SK-N-SH treated with all-trans-retinoic acid at 6 μM for 48 hours (cell line): ENCODE measurements around the gene CYP2A6.
"Not testable (repeated sequence)": the region's sequence is repeated elsewhere in the genome, so short reads cannot be mapped to it uniquely, and the experiment has no call there.

Experiments used
- ATAC-seq: fragments of 200-7000 bp; cut with Tn5 transposase; 3 replicates; pipeline ENCODE4 v1.9.1; 2020; ENCODE audit warnings: mild to moderate bottlenecking, moderate library complexity
- BACH2 ChIP-seq: fragments of 250-450 bp; sonication (Bioruptor Pico); IDR thresholded peaks from 2 replicates; pipeline ENCODE4 v1.9.0; 2021; ENCODE audit warnings: mild to moderate bottlenecking, borderline replicate concordance
- GLIS3 ChIP-seq: fragments of 250-450 bp; sonication (Bioruptor Pico); IDR thresholded peaks from 2 replicates; pipeline ENCODE4 v1.5.0; 2020; ENCODE audit warnings: mild to moderate bottlenecking, moderate library complexity
- OSR1 ChIP-seq: fragments of 250-450 bp; sonication (Bioruptor Pico); IDR thresholded peaks from 2 replicates; pipeline ENCODE4 v1.8.0; 2022; ENCODE audit warnings: moderate library complexity, mild to moderate bottlenecking, inconsistent platforms
- PPARA ChIP-seq: fragments of 250-450 bp; sonication (Bioruptor Pico); IDR thresholded peaks from 2 replicates; pipeline ENCODE4 v1.5.0; 2020; ENCODE audit warnings: mild to moderate bottlenecking, borderline replicate concordance
- RARB ChIP-seq: fragments of 250-450 bp; sonication (Bioruptor Pico); IDR thresholded peaks from 2 replicates; pipeline ENCODE4 v1.8.0; 2021; ENCODE audit warnings: mild to moderate bottlenecking, moderate library complexity
- TCF4 ChIP-seq: fragments of 250-450 bp; sonication (Bioruptor Pico); IDR thresholded peaks from 2 replicates; pipeline ENCODE4 v1.8.0; 2021; ENCODE audit warnings: mild to moderate bottlenecking, moderate library complexity, borderline replicate concordance
- TOX ChIP-seq: fragments of 250-450 bp; sonication (Bioruptor Pico); IDR thresholded peaks from 2 replicates; pipeline ENCODE4 v1.8.0; 2021; ENCODE audit warnings: mild to moderate bottlenecking, moderate library complexity, borderline replicate concordance
- ZFP3 ChIP-seq: fragments of 250-450 bp; sonication (Bioruptor Pico); IDR thresholded peaks from 2 replicates; pipeline ENCODE4 v1.5.0; 2020; ENCODE audit warnings: mild to moderate bottlenecking, moderate library complexity
- ZFP30 ChIP-seq: fragments of 450-650 bp; formaldehyde crosslinking; IDR thresholded peaks from 2 replicates; pipeline ENCODE4 v1.5.0; 2022; ENCODE audit warnings: mild to moderate bottlenecking, moderate library complexity
- ZNF565 ChIP-seq: fragments of 450-650 bp; formaldehyde crosslinking; conservative IDR thresholded peaks from 2 replicates; pipeline ENCODE4 v1.5.0; 2020; ENCODE audit warnings: low read depth, mild to moderate bottlenecking, moderate library complexity
- ZNF8 ChIP-seq: fragments of 450-650 bp; formaldehyde crosslinking; IDR thresholded peaks from 2 replicates; pipeline ENCODE4 v1.5.0; 2020; ENCODE audit warnings: mild to moderate bottlenecking, moderate library complexity
- TF ChIP-seq, protein P1 (sequence below): fragments of 250-450 bp; sonication (Bioruptor Pico); IDR thresholded peaks from 2 replicates; pipeline ENCODE4 v1.5.1; 2021; ENCODE audit warnings: mild to moderate bottlenecking, moderate library complexity
- TF ChIP-seq, protein P2 (sequence below): fragments of 250-450 bp; sonication (Bioruptor Pico); IDR thresholded peaks from 2 replicates; pipeline ENCODE4 v1.8.0; 2021; ENCODE audit warnings: low read depth, mild to moderate bottlenecking, moderate library complexity, borderline replicate concordance
- TF ChIP-seq, protein P3 (sequence below): fragments of 250-450 bp; sonication (Bioruptor Pico); IDR thresholded peaks from 2 replicates; pipeline ENCODE4 v1.8.0; 2020; ENCODE audit warnings: mild to moderate bottlenecking, moderate library complexity, borderline replicate concordance
- TF ChIP-seq, protein P4 (sequence below): fragments of 250-450 bp; sonication (Bioruptor Pico); IDR thresholded peaks from 2 replicates; pipeline ENCODE4 v1.5.1; 2020; ENCODE audit warnings: low read depth, mild to moderate bottlenecking, moderate library complexity

The CYP2A6 gene

DNA sequence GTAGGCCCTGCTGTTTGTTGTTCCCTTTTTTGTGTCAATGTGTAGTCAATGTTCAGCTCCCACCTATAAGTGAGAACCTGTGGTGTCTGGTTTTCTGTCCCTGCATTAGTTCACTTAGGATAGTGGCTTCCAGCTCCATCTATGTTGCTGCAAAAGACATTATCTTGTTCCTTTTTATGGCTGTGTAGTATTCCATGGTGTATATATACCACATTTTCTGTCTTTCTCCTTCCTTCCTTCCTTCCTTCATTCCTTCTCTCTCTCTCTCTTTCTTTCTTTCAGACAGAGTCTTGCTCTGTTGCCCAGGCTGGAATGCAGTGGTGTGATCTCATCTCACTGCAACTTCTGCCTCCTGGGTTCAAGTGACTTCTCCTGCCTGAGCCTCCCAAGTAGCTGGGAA is 21.0 kb downstream of the CYP2A6 start (continued):
- TF ChIP-seq, protein P1, sequence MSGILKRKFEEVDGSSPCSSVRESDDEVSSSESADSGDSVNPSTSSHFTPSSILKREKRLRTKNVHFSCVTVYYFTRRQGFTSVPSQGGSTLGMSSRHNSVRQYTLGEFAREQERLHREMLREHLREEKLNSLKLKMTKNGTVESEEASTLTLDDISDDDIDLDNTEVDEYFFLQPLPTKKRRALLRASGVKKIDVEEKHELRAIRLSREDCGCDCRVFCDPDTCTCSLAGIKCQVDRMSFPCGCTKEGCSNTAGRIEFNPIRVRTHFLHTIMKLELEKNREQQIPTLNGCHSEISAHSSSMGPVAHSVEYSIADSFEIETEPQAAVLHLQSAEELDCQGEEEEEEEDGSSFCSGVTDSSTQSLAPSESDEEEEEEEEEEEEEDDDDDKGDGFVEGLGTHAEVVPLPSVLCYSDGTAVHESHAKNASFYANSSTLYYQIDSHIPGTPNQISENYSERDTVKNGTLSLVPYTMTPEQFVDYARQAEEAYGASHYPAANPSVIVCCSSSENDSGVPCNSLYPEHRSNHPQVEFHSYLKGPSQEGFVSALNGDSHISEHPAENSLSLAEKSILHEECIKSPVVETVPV (CRISPR knock-in tag), result no peak
- TF ChIP-seq GLIS3 (no peak), BACH2 (CRISPR knock-in tag) (no peak), ZNF8 (CRISPR knock-in tag) (no peak), ZFP30 (CRISPR knock-in tag) (no peak), TCF4 (CRISPR knock-in tag) (no peak), ZFP3 (CRISPR knock-in tag) (no peak)
- TF ChIP-seq, protein P2, sequence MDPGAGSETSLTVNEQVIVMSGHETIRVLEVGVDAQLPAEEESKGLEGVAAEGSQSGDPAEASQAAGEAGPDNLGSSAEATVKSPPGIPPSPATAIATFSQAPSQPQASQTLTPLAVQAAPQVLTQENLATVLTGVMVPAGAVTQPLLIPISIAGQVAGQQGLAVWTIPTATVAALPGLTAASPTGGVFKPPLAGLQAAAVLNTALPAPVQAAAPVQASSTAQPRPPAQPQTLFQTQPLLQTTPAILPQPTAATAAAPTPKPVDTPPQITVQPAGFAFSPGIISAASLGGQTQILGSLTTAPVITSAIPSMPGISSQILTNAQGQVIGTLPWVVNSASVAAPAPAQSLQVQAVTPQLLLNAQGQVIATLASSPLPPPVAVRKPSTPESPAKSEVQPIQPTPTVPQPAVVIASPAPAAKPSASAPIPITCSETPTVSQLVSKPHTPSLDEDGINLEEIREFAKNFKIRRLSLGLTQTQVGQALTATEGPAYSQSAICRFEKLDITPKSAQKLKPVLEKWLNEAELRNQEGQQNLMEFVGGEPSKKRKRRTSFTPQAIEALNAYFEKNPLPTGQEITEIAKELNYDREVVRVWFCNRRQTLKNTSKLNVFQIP (CRISPR knock-in tag), result no peak

DNA sequence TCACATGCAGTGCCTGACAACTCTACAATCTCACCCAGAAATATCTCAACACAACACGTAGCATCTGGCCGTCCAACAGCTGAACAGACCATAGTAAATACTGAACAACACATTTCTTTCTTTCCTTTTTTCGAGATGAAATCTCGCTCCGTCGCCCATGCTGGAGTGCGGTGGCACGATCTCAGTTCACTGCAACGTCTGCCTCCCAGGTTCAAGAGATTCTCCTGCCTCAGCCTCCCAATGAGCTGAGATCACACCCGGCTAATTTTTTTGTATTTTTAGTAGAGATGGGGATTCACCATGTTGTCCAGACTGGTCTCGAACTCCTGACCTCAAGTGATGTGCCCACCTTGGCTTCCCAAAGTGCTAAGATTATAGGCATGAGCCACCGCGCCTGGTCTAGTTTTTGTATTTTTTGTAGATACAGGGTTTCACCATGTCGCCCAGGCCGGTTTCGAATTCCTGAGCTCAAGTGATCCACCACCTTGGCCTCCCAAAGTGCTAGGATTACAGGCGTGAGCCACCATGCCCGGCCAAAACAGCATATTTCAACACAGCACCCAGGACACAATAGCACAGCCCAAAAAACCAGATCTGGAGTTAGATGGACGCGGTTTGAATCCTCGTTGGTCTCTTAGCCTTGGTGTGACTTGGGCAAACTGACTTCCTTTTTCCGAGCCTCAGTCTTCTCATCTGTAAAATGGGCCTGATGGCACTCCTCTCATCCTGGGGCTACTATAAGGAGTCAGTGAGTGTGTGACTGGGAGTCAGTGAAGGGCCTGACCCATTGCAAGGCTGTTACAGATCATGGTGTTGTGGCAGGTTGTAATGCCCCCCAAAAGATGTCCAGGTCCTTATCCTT is 22.6 kb downstream of the CYP2A6 start:
- ATAC-seq, result no peak
- TF ChIP-seq, protein P1 (CRISPR knock-in tag), result no peak
- TF ChIP-seq TOX (CRISPR knock-in tag), result no peak
- TF ChIP-seq OSR1 (CRISPR knock-in tag), result no peak
- TF ChIP-seq, protein P3, sequence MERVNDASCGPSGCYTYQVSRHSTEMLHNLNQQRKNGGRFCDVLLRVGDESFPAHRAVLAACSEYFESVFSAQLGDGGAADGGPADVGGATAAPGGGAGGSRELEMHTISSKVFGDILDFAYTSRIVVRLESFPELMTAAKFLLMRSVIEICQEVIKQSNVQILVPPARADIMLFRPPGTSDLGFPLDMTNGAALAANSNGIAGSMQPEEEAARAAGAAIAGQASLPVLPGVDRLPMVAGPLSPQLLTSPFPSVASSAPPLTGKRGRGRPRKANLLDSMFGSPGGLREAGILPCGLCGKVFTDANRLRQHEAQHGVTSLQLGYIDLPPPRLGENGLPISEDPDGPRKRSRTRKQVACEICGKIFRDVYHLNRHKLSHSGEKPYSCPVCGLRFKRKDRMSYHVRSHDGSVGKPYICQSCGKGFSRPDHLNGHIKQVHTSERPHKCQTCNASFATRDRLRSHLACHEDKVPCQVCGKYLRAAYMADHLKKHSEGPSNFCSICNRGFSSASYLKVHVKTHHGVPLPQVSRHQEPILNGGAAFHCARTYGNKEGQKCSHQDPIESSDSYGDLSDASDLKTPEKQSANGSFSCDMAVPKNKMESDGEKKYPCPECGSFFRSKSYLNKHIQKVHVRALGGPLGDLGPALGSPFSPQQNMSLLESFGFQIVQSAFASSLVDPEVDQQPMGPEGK, result no peak
- TF ChIP-seq ZNF565 (CRISPR knock-in tag), result no peak
- TF ChIP-seq, protein P2 (CRISPR knock-in tag), result no peak
- TF ChIP-seq, protein P4, sequence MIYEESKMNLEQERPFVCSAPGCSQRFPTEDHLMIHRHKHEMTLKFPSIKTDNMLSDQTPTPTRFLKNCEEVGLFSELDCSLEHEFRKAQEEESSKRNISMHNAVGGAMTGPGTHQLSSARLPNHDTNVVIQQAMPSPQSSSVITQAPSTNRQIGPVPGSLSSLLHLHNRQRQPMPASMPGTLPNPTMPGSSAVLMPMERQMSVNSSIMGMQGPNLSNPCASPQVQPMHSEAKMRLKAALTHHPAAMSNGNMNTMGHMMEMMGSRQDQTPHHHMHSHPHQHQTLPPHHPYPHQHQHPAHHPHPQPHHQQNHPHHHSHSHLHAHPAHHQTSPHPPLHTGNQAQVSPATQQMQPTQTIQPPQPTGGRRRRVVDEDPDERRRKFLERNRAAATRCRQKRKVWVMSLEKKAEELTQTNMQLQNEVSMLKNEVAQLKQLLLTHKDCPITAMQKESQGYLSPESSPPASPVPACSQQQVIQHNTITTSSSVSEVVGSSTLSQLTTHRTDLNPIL (CRISPR knock-in tag), result no peak
- TF ChIP-seq TCF4 (CRISPR knock-in tag), result no peak
- no peak for TF ChIP-seq PPARA (CRISPR knock-in tag)
- TF ChIP-seq RARB (CRISPR knock-in tag), result no peak
- no peak for TF ChIP-seq GLIS3

DNA sequence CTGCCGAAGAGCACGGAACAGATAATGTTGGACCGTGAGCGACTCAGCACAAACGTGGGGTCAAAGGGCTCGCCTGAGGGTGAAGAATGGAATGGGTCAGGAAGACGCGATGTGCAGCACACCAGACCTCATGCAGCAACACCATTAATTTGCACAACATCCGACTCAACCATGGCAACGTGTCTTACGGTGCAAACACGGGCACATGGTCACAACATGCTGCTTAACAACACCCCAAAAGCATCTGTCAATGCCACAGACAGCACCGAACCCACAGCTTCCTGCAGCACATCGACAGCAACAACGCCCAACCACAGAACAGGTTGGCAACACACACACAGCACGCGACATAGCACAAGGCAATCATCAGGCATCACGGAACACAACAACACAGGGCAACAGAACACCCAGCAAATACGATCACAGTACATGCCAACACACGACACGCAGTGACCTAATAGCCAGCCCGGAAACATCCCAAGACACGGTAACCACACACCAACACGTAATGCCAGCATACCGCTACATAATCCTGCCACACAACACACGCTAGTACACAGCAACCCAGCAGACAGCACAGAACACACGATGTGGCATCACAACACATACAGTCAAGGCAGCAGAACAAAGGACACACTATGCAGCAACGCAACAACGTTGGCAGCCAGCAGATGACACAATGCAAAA is 23.4 kb downstream of the CYP2A6 start:
- ATAC-seq, result not testable (repeated sequence)

DNA sequence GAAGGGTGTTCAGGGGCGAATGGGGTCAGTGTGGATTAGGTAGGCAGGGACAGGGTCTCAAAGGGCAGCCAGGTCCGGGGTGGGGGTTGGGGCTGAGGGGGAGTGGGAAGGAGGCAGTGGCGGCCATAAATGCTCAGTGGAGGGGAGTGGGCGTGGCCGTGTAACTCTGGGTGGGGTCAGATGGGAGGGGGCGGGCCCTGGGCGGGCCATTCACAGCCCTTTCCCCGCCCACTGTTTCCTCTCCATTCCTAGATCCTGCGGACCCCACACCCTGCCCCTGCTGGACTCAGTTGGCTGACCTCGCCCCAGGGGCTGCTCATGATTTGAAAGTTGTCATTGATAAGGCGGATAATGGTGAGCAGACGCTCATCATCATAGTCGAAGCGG is 23.9 kb downstream of the CYP2A6 start:
- ATAC-seq, result not testable (repeated sequence)

DNA sequence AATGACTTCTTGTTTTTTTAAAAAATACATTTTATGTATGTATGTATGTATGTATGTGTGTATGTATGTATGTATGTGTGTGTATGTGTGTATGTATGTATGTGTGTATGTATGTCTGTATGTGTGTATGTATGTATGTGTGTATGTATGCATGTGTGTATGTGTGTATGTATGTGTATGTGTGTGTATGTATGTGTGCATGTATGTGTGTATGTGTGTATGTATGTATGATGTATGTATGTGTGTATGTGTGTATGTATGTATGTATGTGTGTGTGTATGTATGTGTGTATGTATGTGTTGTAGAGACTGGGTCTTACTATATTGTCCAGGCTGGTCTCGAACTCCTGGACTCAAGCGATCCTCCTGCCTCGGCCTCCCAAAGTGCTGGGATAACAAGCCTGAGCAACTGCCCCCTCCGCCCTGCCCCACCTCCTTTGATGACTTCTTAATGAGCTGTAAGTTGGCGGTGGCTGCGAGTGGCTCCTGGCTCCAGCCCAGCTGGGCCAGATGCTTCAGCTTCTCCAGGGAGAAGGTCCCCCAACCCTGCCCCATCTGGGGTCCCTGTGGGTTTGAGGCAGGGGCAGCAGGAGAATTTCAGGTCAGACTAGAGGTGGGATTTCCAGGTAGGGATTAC is 24.7 kb downstream of the CYP2A6 start:
- not testable (repeated sequence) for ATAC-seq

DNA sequence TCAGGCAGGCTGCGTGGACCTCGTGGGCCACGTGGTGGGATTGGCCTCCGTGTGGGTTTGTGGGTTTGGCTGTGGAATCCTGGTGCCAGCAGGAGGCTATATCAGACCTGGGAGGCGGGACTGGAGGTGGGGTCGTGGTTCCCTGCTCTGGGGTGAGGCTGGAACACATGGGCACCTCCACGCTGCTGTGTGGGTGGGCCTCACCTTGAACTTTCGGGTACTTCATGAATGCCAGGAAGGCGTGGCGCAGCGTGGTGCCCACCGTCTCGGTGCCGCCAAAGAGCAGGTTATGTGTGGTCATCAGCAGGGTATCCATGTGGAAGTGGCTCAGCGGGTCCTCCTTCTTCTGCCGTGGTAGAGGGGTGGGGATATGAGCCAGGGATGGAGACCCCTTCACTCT is 25.3 kb downstream of the CYP2A6 start:
- ATAC-seq, result not testable (repeated sequence)

DNA sequence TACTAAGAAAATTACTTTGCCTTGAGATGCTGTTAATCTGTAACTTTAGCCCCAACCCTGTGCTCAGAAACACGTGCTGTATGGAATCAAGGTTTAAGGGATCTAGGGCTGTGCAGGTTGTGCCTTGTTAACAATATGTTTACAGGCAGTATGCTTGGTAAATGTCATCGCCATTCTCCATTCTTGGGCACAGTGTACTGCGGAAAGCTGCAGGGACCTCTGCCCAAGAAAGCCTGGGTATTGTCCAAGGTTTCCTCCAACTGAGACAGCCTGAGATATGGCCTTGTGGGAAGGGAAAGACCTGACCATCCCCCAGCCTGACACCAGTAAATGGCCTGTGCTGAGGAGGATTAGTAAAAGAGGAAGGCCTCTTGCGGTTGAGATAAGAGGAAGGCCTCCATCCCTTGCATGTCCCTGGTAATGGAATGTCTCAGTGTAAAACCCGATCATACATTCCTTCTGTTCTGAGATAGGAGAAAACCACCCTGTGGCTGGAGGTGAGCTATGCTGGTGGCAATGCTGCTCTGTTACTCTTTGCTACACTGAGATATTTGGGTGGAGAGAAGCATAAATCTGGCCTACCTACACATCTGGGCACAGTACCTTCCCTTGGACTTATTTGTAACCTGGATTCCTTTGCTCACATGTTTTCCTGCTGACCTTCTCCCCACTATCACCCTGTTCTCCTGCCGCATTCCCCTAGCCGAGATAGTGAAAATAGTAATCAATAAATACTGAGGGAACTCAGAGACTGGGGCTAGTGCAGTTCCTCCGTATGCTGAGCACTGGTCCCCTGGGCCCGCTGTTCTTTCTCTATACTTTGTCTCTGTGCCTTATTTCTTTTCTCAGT is 27.3 kb downstream of the CYP2A6 start:
- ATAC-seq, result not testable (repeated sequence)
